GM12878 (cell line): ENCODE results near the gene CNIH2. TPM values are rescaled to one million over a fixed set of nuclear protein-coding genes. Genes with fewer than 3 reads are reported as not detected.

Experiments
- BACH1 ChIP-seq: fragments of 450-650 bp; IDR thresholded peaks from 2 replicates; pipeline ENCODE4 v1.6.1; 2017; ENCODE audit warnings: mild to moderate bottlenecking, borderline replicate concordance
- BCLAF1 ChIP-seq: fragments of 450-650 bp; IDR thresholded peaks from 2 replicates; pipeline ENCODE4 v1.6.1; 2017; ENCODE audit warnings: antibody characterized with exemption, mild to moderate bottlenecking, moderate library complexity
- DPF2 ChIP-seq: fragments of 450-650 bp; IDR thresholded peaks from 2 replicates; pipeline ENCODE4 v1.6.1; 2017; ENCODE audit warnings: mild to moderate bottlenecking
- FOXM1 ChIP-seq: IDR thresholded peaks from 2 replicates; pipeline ENCODE4 v1.6.1; 2012; ENCODE audit warnings: low read depth, mild to moderate bottlenecking, inconsistent platforms, low read length, moderate library complexity
- KAT2A ChIP-seq: conservative IDR thresholded peaks from 2 replicates; pipeline ENCODE4 v1.6.1; 2011; ENCODE audit warnings: low read depth, low read length; ENCODE audit not compliant: control insufficient read depth
- MYB ChIP-seq: fragments of 150-350 bp; IDR thresholded peaks from 2 replicates; pipeline ENCODE4 v1.6.1; 2014; ENCODE audit warnings: mild to moderate bottlenecking, low read depth, low read length, borderline replicate concordance
- NFYA ChIP-seq: IDR thresholded peaks from 2 replicates; pipeline ENCODE4 v1.6.1; 2011; ENCODE audit warnings: low read depth, mild to moderate bottlenecking, low read length, improper control_type of control experiment, borderline replicate concordance
- NKRF ChIP-seq: fragments of 450-650 bp; conservative IDR thresholded peaks from 2 replicates; pipeline ENCODE4 v1.6.1; 2017; ENCODE audit warnings: mild to moderate bottlenecking, moderate library complexity
- PAX5 ChIP-seq: IDR thresholded peaks from 2 replicates; pipeline ENCODE4 v1.6.1; 2011; ENCODE audit warnings: low read depth, low read length, borderline replicate concordance
- PRDM15 ChIP-seq: fragments of 450-650 bp; formaldehyde crosslinking; IDR thresholded peaks from 2 replicates; pipeline ENCODE4 v1.4.0; 2020; ENCODE audit warnings: mild to moderate bottlenecking, moderate library complexity
- RAD51 ChIP-seq: fragments of 450-650 bp; IDR thresholded peaks from 2 replicates; pipeline ENCODE4 v1.6.1; 2016; ENCODE audit warnings: moderate library complexity, mild to moderate bottlenecking, inconsistent platforms
- SIX5 ChIP-seq: IDR thresholded peaks from 2 replicates; pipeline ENCODE4 v1.6.1; 2011; ENCODE audit warnings: mild to moderate bottlenecking, low read depth, low read length, moderate library complexity; ENCODE audit not compliant: severe bottlenecking
- TARDBP ChIP-seq: IDR thresholded peaks from 2 replicates; pipeline ENCODE4 v1.6.1; 2016; ENCODE audit warnings: borderline replicate concordance
- YBX1 ChIP-seq: fragments of 450-650 bp; IDR thresholded peaks from 2 replicates; pipeline ENCODE4 v1.6.1; 2016; ENCODE audit warnings: antibody characterized with exemption
- ZBTB33 ChIP-seq: fragments of 450-650 bp; IDR thresholded peaks from 2 replicates; pipeline ENCODE4 v1.6.1; 2017; ENCODE audit warnings: mild to moderate bottlenecking
- polyA plus RNA-seq, 11 experiments: library from polyadenylated mRNA; depleted of rRNA in 4 of 11; unstranded in 6 of 11; stranded (reverse) in 5 of 11; fragments of >200 nt; fragmentation: Nextera tagmentation in 4 of 11; fragmentation: Illumina TruSeq in 1 of 11; extraction: Ambion mirVana in 4 of 11; extraction: Trizol in 1 of 11; gene quantifications; 1 replicate in 1 of 11; 2 replicates in 10 of 11; pipeline versions ENCODE4 v1.2.1 to v1.2.3, GENCODE V29; 2011 to 2016; ENCODE audit warnings: inconsistent platforms in 2 of 11, missing spikeins in 2 of 11, low read depth in 1 of 11
- total RNA-seq, 4 experiments: library from RNA; depleted of rRNA in 3 of 4; stranded (reverse); fragments of >200 nt in 3 of 4; fragmentation: Illumina TruSeq in 1 of 4; extraction: Trizol in 1 of 4; gene quantifications; 2 replicates each; pipeline versions ENCODE4 v1.2.1 to v1.2.3, GENCODE V29; 2013 to 2021

CNIH2 gene
- total and polyA plus RNA-seq, 10 of the 15 experiments (the other 5 are each of a cell fraction or from before 2014, with no cell fraction given): 0.07 to 1.3 (median 0.68) TPM; not detected in 2

- TF ChIP-seq ZBTB33 (no peak), DPF2 (no peak), PRDM15 (CRISPR knock-in tag) (no peak), BCLAF1 (no peak), MYB (no peak), PAX5 (peak; percentile 68; the same call in 1 of the 2 replicates), FOXM1 (no peak), KAT2A (no peak), SIX5 (no peak), YBX1 (no peak), RAD51 (no peak), NKRF (no peak), TARDBP (no peak), NFYA (no peak), BACH1 (no peak)
Measured at GRCh38 chr11:66317723-66318599, 40.0 kb downstream of the CNIH2 start (continued).
